HEK293 (cell line): ENCODE results near the gene HSD17B4.

Source experiments
- ZBTB17 ChIP-seq: fragments of 450-650 bp; formaldehyde crosslinking; IDR thresholded peaks from 2 replicates; pipeline ENCODE4 v1.5.1; 2016; ENCODE audit warnings: missing biosample characterization, missing genetic modification characterization
- ZNF274 ChIP-seq, 2 experiments: fragments of 200-500 bp in 1 of 2; fragments of 450-650 bp in 1 of 2; sonication (Bioruptor generic) in 1 of 2; formaldehyde crosslinking in 1 of 2; IDR thresholded peaks; 2 replicates each; pipeline versions ENCODE4 v1.5.1 to v1.6.1; 2014 to 2016; ENCODE audit warnings: borderline replicate concordance in 1 of 2, inconsistent platforms in 1 of 2, low read length in 1 of 2, missing biosample characterization in 1 of 2, missing genetic modification characterization in 1 of 2

DNA sequence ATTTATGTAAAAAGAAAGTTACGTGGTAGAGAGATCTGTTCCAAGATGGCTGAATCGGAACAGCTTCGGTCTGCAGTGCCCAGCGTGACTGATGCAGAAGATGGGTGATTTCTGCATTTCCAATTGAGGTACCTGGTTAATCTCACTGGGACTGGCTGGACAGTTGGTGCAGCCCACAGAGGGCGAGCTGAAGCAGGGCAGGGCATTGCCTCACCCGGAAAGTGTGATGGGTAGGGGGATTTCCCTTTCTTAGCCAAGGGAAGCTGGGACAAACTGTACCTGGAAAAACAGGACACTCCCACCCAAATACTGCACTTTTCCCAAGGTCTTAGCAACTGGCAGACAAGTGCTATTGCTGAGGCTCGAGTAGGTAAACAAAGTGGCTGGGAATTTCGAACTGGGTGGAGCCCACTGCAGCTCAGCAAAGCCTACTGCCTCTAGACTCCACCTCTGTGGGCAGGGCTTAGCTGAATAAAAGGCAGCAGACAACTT, 13.1 kb upstream of the HSD17B4 start:
- TF ChIP-seq ZNF274 (IDR thresholded peaks at IDR 0.05; ENCODE audit: low read length) = no peak
- no peak for TF ChIP-seq ZNF274 (tag by site-specific recombination; IDR thresholded peaks at IDR 0.05; ENCODE audit: borderline replicate concordance)
- no peak for TF ChIP-seq ZBTB17 (tag by site-specific recombination)
